ENCODE measurements around the gene MRPL34. TPM values are rescaled to one million over a fixed set of nuclear protein-coding genes. Genes with fewer than 3 reads are reported as not detected.
A peak's percentile ranks its signal among the peaks of the same experiment; 100 is the strongest.

The MRPL34 gene
- polyA plus RNA-seq (2013): 39.5 TPM

DNA sequence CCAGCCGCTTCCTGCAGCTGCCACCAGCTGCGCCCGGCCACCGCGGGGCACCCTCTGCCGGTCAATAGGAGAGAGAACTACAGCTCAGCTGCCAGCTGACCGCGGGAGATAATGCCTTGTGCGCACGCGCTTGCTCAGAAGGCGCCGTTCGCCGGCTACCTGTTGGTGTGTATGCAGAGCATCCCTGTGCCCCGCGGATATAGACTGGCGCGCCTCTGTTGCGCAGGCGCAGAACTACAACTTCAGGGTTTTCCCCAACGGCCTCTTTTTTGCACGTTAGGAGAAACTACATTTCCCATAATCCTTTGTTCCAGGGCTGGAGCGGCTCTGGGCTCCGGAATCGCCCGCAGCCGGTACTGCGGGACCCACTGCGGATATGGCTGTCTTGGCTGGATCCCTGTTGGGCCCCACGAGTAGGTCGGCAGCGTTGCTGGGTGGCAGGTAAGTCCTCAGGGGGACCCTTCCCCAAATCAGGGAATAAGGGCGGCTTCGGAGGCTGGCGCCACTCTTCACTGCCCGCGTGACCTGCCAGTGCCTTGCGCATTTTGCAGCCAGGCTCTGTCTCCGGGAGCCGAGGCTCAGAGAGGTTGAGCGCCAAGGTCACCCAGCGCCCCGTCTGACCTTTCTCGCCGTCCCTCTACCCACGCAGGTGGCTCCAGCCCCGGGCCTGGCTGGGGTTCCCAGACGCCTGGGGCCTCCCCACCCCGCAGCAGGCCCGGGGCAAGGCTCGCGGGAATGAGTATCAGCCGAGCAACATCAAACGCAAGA lies at the start of gene MRPL34:
MRPL34 (plus strand) TSS at position 356 of the 768 bp plus-strand sequence; CDS start at position 377, 21 bp downstream.
- peak within 1 kb of the TSS; percentile 66 to 98 (median 86) for H3K4me3 ChIP-seq (ENCODE audit: control insufficient read depth in 1 of 7, extremely low read depth in 1 of 7, insufficient read depth in 4 of 7, low read depth in 2 of 7, low read length in 6 of 7)
- H3K27me3 ChIP-seq (replicated peaks in 2 of 5; ENCODE audit: control insufficient read depth in 4 of 5, insufficient read depth in 5 of 5, low read length in 4 of 5): no peaks in the 10 kb centered on the region
- H3K27ac ChIP-seq (ENCODE audit: insufficient read depth in 1 of 2, low read depth in 1 of 2, low read length in 2 of 2, poor library complexity in 1 of 2, severe bottlenecking in 2 of 2): peak within 1 kb of the TSS; percentile 70 to 81
- peak; percentile 100 for DNase-seq
- H3K36me3 ChIP-seq (ENCODE audit: control insufficient read depth in 4 of 4, insufficient read depth in 4 of 4, low read length in 3 of 4): peaks cover 0 to 13% (median 4%) of the 10 kb centered on the region in 4 experiments
- H3K9me3 ChIP-seq (ENCODE audit: control extremely low read depth in 1 of 5, control insufficient read depth in 4 of 5, insufficient read depth in 2 of 5, low read depth in 1 of 5, low read length in 4 of 5): no peaks in the 10 kb centered on the region
- POLR2A ChIA-PET: interaction anchor here (0.7 to 1.6 kb wide), 3 partner anchors 11 to 18 kb away, joined by 3 to 5 read pairs (median 3); no protein-coding TSS in a partner anchor
- 0% methylated on average over 53 of the region's 55 CpGs for WGBS (ENCODE audit: insufficient coverage)
- H3K4me1 ChIP-seq (ENCODE audit: control extremely low read depth in 1 of 4, control insufficient read depth in 4 of 4, insufficient read depth in 4 of 4, low read length in 3 of 4): peaks cover 12 to 50% (median 44%) of the 10 kb centered on the region in 4 experiments
- CTCF ChIA-PET: interaction anchor here (0.7 to 1.4 kb wide), 6 partner anchors 10 to 126 kb away, joined by 3 to 9 read pairs (median 3); no protein-coding TSS in a partner anchor

DNA sequence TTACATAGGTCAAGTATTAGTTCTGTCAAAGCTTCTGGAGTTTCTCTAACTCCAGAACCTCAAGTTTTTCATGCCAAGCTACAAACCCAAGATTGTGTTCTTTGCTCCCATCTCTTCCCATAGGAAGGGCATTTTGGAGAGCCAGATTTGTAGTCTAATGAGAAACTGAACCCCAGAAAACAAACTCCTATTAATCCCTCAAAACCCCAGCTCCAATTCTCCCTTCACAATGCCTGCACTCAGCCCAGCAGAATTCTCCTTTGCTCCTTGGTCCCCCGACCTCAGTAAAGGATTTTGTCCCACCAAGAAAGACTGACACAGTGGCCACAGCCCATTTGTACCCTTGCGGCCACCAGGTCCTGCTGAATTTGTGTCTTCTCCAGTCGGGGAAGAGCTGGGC lies 49.5 kb upstream of the MRPL34 start:
- Histone ChIP-seq H3K36me3 (ENCODE audit: control insufficient read depth in 4 of 4, insufficient read depth in 4 of 4, low read length in 3 of 4) (no peaks in the 10 kb centered on the region), H3K27me3 (replicated peaks in 2 of 5; ENCODE audit: control insufficient read depth in 4 of 5, insufficient read depth in 5 of 5, low read length in 4 of 5) (no peaks in the 10 kb centered on the region), H3K4me1 (ENCODE audit: control extremely low read depth in 1 of 4, control insufficient read depth in 4 of 4, insufficient read depth in 4 of 4, low read length in 3 of 4) (peaks cover 0 to 2% (median 0%) of the 10 kb centered on the region in 4 experiments), H3K27ac (ENCODE audit: insufficient read depth in 1 of 2, low read depth in 1 of 2, low read length in 2 of 2, poor library complexity in 1 of 2, severe bottlenecking in 2 of 2) (no peak overlapping the region), H3K4me3 (ENCODE audit: control insufficient read depth in 1 of 7, extremely low read depth in 1 of 7, insufficient read depth in 4 of 7, low read depth in 2 of 7, low read length in 6 of 7) (no peak overlapping the region), H3K9me3 (ENCODE audit: control extremely low read depth in 1 of 5, control insufficient read depth in 4 of 5, insufficient read depth in 2 of 5, low read depth in 1 of 5, low read length in 4 of 5) (peaks cover 0 to 20% (median 12%) of the 10 kb centered on the region in 5 experiments)
- POLR2A ChIA-PET: interaction anchor here (0.6 kb wide), 1 partner anchor 149 kb away, joined by 3 read pairs; the partner anchor contains the start of gene BST2
- DNase-seq: no peak
- WGBS (ENCODE audit: insufficient coverage): 90% methylated on average over 3 of the region's 3 CpGs
- CTCF ChIA-PET: interaction anchor here (1.8 to 14.3 kb wide), 2 partner anchors 8 to 29 kb away, joined by 7 to 183 read pairs; partner anchors contain the start of genes ANKLE1 and USHBP1

DNA sequence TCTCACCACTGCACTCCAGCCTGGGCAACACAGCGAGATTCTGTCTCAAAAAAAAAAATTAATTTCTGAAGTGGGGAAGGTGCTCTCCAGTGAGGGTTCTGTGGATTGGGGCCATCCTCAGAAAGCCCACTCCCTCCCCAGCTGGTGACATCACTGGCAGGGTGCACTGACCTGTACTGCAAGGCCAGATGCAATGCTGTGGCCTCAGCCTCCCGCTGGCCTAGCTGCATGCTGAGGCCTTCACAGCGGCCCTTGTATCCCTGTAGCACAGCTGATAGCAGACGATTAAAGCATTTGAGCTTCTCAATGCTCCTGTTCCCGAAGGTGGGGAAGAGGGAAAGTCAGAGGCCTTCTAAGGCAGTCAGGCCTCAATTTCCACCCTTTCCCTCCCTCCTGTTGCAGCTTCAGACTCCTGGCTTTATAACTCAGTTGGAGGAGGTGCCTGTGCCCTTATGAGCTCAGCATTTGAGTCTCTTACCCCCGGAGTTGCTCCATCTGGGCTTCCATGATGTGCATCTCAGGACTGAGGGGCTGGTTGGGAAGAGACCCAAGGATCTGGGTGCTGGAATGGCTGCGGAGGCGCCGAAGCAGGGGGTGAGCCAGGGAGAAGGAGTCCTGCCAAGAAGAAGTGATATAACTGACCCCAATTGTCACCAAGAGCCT lies 46.4 kb upstream of the MRPL34 start:
- no peak overlapping the region for H3K27ac ChIP-seq (ENCODE audit: insufficient read depth in 1 of 2, low read depth in 1 of 2, low read length in 2 of 2, poor library complexity in 1 of 2, severe bottlenecking in 2 of 2)
- H3K27me3 ChIP-seq (replicated peaks in 2 of 5; ENCODE audit: control insufficient read depth in 4 of 5, insufficient read depth in 5 of 5, low read length in 4 of 5): no peaks in the 10 kb centered on the region
- H3K4me1 ChIP-seq (ENCODE audit: control extremely low read depth in 1 of 4, control insufficient read depth in 4 of 4, insufficient read depth in 4 of 4, low read length in 3 of 4): peaks cover 0 to 2% (median 0%) of the 10 kb centered on the region in 4 experiments
- POLR2A ChIA-PET: no interaction called here
- 96% methylated on average over 9 of the region's 9 CpGs for WGBS (ENCODE audit: insufficient coverage)
- peaks cover 0 to 20% (median 12%) of the 10 kb centered on the region in 5 experiments for H3K9me3 ChIP-seq (ENCODE audit: control extremely low read depth in 1 of 5, control insufficient read depth in 4 of 5, insufficient read depth in 2 of 5, low read depth in 1 of 5, low read length in 4 of 5)
- CTCF ChIA-PET: interaction anchor here (0.7 to 14.3 kb wide), 8 partner anchors 8 to 150 kb away, joined by 3 to 183 read pairs (median 6); partner anchors contain the start of gene ANKLE1
- H3K4me3 ChIP-seq (ENCODE audit: control insufficient read depth in 1 of 7, extremely low read depth in 1 of 7, insufficient read depth in 4 of 7, low read depth in 2 of 7, low read length in 6 of 7): no peak overlapping the region
- DNase-seq: peak in 2 of 3 donors; percentile 54 to 60
- H3K36me3 ChIP-seq (ENCODE audit: control insufficient read depth in 4 of 4, insufficient read depth in 4 of 4, low read length in 3 of 4): no peaks in the 10 kb centered on the region

DNA sequence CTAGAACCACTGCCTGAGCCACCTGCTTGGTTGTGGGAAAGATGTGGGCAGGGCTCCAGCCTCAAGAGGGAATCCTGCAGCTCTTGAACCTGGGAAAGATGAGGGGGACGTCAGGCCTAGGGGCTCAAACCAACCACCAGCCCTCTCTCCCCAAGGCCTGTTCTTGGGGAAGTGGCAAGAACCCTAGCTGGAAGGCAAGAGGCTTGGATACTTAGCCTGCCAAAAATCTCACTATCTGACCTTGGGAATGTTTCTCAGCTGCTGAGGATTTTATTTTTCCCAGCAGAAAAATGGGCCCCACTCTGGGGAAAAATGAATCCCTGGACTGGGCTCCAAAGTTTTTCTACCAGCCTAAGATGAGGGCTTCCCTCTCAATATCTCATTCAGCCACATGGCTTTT lies 45.7 kb upstream of the MRPL34 start:
- Histone ChIP-seq H3K27me3 (replicated peaks in 2 of 5; ENCODE audit: control insufficient read depth in 4 of 5, insufficient read depth in 5 of 5, low read length in 4 of 5) (no peaks in the 10 kb centered on the region), H3K4me3 (ENCODE audit: control insufficient read depth in 1 of 7, extremely low read depth in 1 of 7, insufficient read depth in 4 of 7, low read depth in 2 of 7, low read length in 6 of 7) (no peak overlapping the region), H3K9me3 (ENCODE audit: control extremely low read depth in 1 of 5, control insufficient read depth in 4 of 5, insufficient read depth in 2 of 5, low read depth in 1 of 5, low read length in 4 of 5) (peaks cover 0 to 20% (median 12%) of the 10 kb centered on the region in 5 experiments), H3K36me3 (ENCODE audit: control insufficient read depth in 4 of 4, insufficient read depth in 4 of 4, low read length in 3 of 4) (no peaks in the 10 kb centered on the region), H3K27ac (ENCODE audit: insufficient read depth in 1 of 2, low read depth in 1 of 2, low read length in 2 of 2, poor library complexity in 1 of 2, severe bottlenecking in 2 of 2) (no peak overlapping the region), H3K4me1 (ENCODE audit: control extremely low read depth in 1 of 4, control insufficient read depth in 4 of 4, insufficient read depth in 4 of 4, low read length in 3 of 4) (peaks cover 0 to 8% (median 4%) of the 10 kb centered on the region in 4 experiments)
- CTCF ChIA-PET: interaction anchor here (0.9 to 14.3 kb wide), 8 partner anchors 8 to 128 kb away, joined by 3 to 183 read pairs (median 6); partner anchors contain the start of gene ANKLE1
- WGBS (ENCODE audit: insufficient coverage): 67% methylated on average over 1 of the region's 1 CpG
- DNase-seq: no peak
- POLR2A ChIA-PET: no interaction called here

DNA sequence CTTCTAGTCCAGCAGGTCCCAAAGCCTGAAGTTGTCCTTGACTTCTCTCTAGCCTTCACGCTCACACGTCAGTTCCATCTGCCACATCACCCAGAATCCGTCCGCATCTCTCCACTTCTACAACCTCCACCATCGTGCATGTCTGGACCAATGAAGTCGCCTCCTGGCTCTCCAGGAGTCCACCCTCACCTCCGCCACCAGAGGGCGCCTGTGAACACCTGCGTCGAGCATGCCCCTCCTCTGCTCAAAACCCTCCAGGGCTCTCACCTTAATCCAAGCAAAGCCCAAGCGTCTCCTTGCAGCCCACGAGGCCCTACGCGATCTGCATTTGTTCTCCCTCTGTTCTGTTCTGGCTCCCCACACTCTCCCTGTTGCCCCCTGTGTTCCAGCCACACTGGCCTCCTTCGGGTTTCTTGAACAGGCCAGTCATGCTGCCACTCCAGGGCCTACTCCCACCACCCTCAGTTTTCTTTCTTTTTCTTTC lies 44.8 kb upstream of the MRPL34 start:
- Histone ChIP-seq H3K4me3 (ENCODE audit: control insufficient read depth in 1 of 7, extremely low read depth in 1 of 7, insufficient read depth in 4 of 7, low read depth in 2 of 7, low read length in 6 of 7) (no peak overlapping the region), H3K27me3 (replicated peaks in 2 of 5; ENCODE audit: control insufficient read depth in 4 of 5, insufficient read depth in 5 of 5, low read length in 4 of 5) (no peaks in the 10 kb centered on the region), H3K4me1 (ENCODE audit: control extremely low read depth in 1 of 4, control insufficient read depth in 4 of 4, insufficient read depth in 4 of 4, low read length in 3 of 4) (peaks cover 0 to 11% (median 6%) of the 10 kb centered on the region in 4 experiments), H3K36me3 (ENCODE audit: control insufficient read depth in 4 of 4, insufficient read depth in 4 of 4, low read length in 3 of 4) (no peaks in the 10 kb centered on the region), H3K9me3 (ENCODE audit: control extremely low read depth in 1 of 5, control insufficient read depth in 4 of 5, insufficient read depth in 2 of 5, low read depth in 1 of 5, low read length in 4 of 5) (peaks cover 0 to 20% (median 12%) of the 10 kb centered on the region in 5 experiments), H3K27ac (ENCODE audit: insufficient read depth in 1 of 2, low read depth in 1 of 2, low read length in 2 of 2, poor library complexity in 1 of 2, severe bottlenecking in 2 of 2) (no peak overlapping the region)
- peak; percentile 82 to 92 (median 90) for DNase-seq
- 54% methylated on average over 15 of the region's 15 CpGs for WGBS (ENCODE audit: insufficient coverage)
- ChIA-PET CTCF (interaction anchor here (0.7 to 14.3 kb wide), 8 partner anchors 9 to 1333 kb away, joined by 3 to 183 read pairs (median 6); partner anchors contain the start of gene ANKLE1), POLR2A (no interaction called here)

DNA sequence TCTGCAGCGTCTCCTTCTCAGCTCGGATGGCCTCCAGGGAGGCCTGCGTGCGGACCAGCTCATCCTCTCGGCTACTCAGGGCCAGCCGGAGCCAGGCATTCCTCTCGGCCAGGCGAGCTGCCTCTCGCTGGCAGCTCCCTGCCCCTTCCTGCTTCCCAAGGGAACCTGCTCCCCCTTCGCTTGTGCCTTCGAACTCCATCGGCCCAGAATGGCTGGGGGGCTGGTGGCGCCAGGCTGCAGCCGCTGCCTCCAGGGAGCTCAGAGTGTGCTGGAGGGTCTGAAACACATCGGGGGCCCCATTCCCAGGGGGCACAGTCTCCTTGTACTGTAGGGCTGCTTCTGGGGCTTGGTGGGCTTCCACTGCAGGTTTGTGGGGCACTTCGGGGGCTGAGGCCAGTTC lies 43.1 kb upstream of the MRPL34 start:
- no peaks in the 10 kb centered on the region for H3K27me3 ChIP-seq (replicated peaks in 2 of 5; ENCODE audit: control insufficient read depth in 4 of 5, insufficient read depth in 5 of 5, low read length in 4 of 5)
- ChIA-PET POLR2A (no interaction called here), CTCF (interaction anchor here (1.0 to 14.3 kb wide), 3 partner anchors 23 to 127 kb away, joined by 3 to 183 read pairs (median 3); partner anchors contain the start of gene ANKLE1)
- no peaks in the 10 kb centered on the region for H3K36me3 ChIP-seq (ENCODE audit: control insufficient read depth in 4 of 4, insufficient read depth in 4 of 4, low read length in 3 of 4)
- no peak for DNase-seq
- no peak overlapping the region for H3K4me3 ChIP-seq (ENCODE audit: control insufficient read depth in 1 of 7, extremely low read depth in 1 of 7, insufficient read depth in 4 of 7, low read depth in 2 of 7, low read length in 6 of 7)
- peaks cover 5 to 22% (median 15%) of the 10 kb centered on the region in 4 experiments for H3K4me1 ChIP-seq (ENCODE audit: control extremely low read depth in 1 of 4, control insufficient read depth in 4 of 4, insufficient read depth in 4 of 4, low read length in 3 of 4)
- H3K9me3 ChIP-seq (ENCODE audit: control extremely low read depth in 1 of 5, control insufficient read depth in 4 of 5, insufficient read depth in 2 of 5, low read depth in 1 of 5, low read length in 4 of 5): peaks cover 0 to 20% (median 12%) of the 10 kb centered on the region in 5 experiments
- 89% methylated on average over 8 of the region's 16 CpGs for WGBS (ENCODE audit: insufficient coverage)
- H3K27ac ChIP-seq (ENCODE audit: insufficient read depth in 1 of 2, low read depth in 1 of 2, low read length in 2 of 2, poor library complexity in 1 of 2, severe bottlenecking in 2 of 2): no peak overlapping the region

All from common myeloid progenitor, CD34-positive (primary cell).